Fibroblast of lung (primary cell): ENCODE measurements around the gene DOK5. TPM values are rescaled to one million over a fixed set of nuclear protein-coding genes. Genes with fewer than 3 reads are reported as not detected.
A peak's percentile ranks its signal among the peaks of the same experiment; 100 is the strongest.

Source experiments
- DNase-seq, 2 donors: peaks; one replicate each; pipeline versions ENCODE4 v3.0.0 to v3.0.0-alpha.2; 2010; ENCODE audit warnings: low read depth in 2 of 2
- H2AFZ ChIP-seq: 2 replicates; pipeline ENCODE4 v1.5.1; 2012; ENCODE audit warnings: low read length, control low read depth, inconsistent platforms
- H3K27ac ChIP-seq: 2 replicates; pipeline ENCODE4 v1.5.1; 2011; ENCODE audit warnings: low read length, control low read depth; ENCODE audit not compliant: insufficient read depth
- H3K27me3 ChIP-seq: 2 replicates; pipeline ENCODE4 v1.5.1; 2011; ENCODE audit warnings: mild to moderate bottlenecking, low read length; ENCODE audit not compliant: control insufficient read depth, insufficient read depth
- H3K36me3 ChIP-seq: 2 replicates; pipeline ENCODE4 v1.5.1; 2011; ENCODE audit warnings: low read length; ENCODE audit not compliant: control insufficient read depth, insufficient read depth
- H3K4me1 ChIP-seq: 2 replicates; pipeline ENCODE4 v1.5.1; 2011; ENCODE audit warnings: low read length; ENCODE audit not compliant: control insufficient read depth, insufficient read depth; ENCODE audit errors: extremely low read depth
- H3K4me2 ChIP-seq: 2 replicates; pipeline ENCODE4 v1.5.1; 2011; ENCODE audit warnings: low read length, control low read depth; ENCODE audit not compliant: insufficient read depth; ENCODE audit errors: extremely low read depth
- H3K4me3 ChIP-seq, 4 experiments: fragments of 200-600 bp in 1 of 4; sonication (generic) in 1 of 4; replicated peaks in 1 of 4; 2 replicates each; pipeline ENCODE4 v1.5.1; 2011 to 2016; ENCODE audit warnings: low read length in 4 of 4, low read depth in 3 of 4, mild to moderate bottlenecking in 3 of 4, control low read depth in 2 of 4, inconsistent platforms in 1 of 4, mixed read lengths in 1 of 4; ENCODE audit not compliant: insufficient read depth in 1 of 4; ENCODE audit errors: control extremely low read depth in 1 of 4
- H3K79me2 ChIP-seq: 2 replicates; pipeline ENCODE4 v1.5.1; 2012; ENCODE audit warnings: mild to moderate bottlenecking, low read length, inconsistent platforms; ENCODE audit not compliant: control insufficient read depth, insufficient read depth
- H3K9ac ChIP-seq: 2 replicates; pipeline ENCODE4 v1.5.1; 2011; ENCODE audit warnings: mild to moderate bottlenecking, low read length, control low read depth; ENCODE audit not compliant: insufficient read depth
- H3K9me3 ChIP-seq: 2 replicates; pipeline ENCODE4 v1.5.1; 2012; ENCODE audit warnings: low read depth, low read length; ENCODE audit not compliant: control insufficient read depth, insufficient read depth
- H4K20me1 ChIP-seq: 2 replicates; pipeline ENCODE4 v1.5.1; 2011; ENCODE audit warnings: low read length; ENCODE audit not compliant: control insufficient read depth, insufficient read depth; ENCODE audit errors: extremely low read depth
- CTCF ChIP-seq, 2 donors: IDR thresholded peaks in 1 of 2; conservative IDR thresholded peaks in 1 of 2; 1 replicate in 1 of 2; 2 replicates in 1 of 2; pipeline ENCODE4 v1.5.1; 2011 to 2012; ENCODE audit warnings: low read length in 2 of 2, control low read depth in 1 of 2, inconsistent platforms in 1 of 2, low read depth in 1 of 2, mild to moderate bottlenecking in 1 of 2
- EZH2 ChIP-seq: IDR thresholded peaks from 2 replicates; pipeline ENCODE4 v1.5.1; 2012; ENCODE audit warnings: low read length, control low read depth, mild to moderate bottlenecking; ENCODE audit errors: missing control alignments
- polyA plus RNA-seq, 2 donors: library from polyadenylated mRNA; depleted of rRNA in 1 of 2; stranded (reverse) in 1 of 2; unstranded in 1 of 2; fragments of >200 nt; gene quantifications; 2 replicates each; pipeline ENCODE4 v1.2.1, GENCODE V29; 2011 to 2012; ENCODE audit warnings: missing spikeins in 1 of 2
- total RNA-seq: library from RNA; depleted of rRNA; stranded (reverse); fragments of >200 nt; gene quantifications from 2 replicates; pipeline ENCODE4 v1.2.1, GENCODE V29; 2014

DOK5 gene
- total and polyA plus RNA-seq, 2 donors (not counting 1 experiment from before 2014, with no cell fraction given): 13.5 to 19.2 TPM

GRCh38 chr20:54642864-54643667 lies 167.7 kb downstream of the DOK5 start:
- Histone ChIP-seq H3K79me2 (no peaks in the 10 kb centered on the region), H3K4me3 (no peak overlapping the region), H3K9me3 (no peaks in the 10 kb centered on the region), H3K4me2 (no peak overlapping the region), H3K4me1 (peaks cover 2% of the 10 kb centered on the region), H3K27ac (no peak overlapping the region), H4K20me1 (no peaks in the 10 kb centered on the region), H2AFZ (no peak overlapping the region), H3K36me3 (no peaks in the 10 kb centered on the region), H3K27me3 (no peaks in the 10 kb centered on the region), H3K9ac (no peak overlapping the region)
- DNase-seq: peak in 1 of 2 donors; percentile 20
- TF ChIP-seq EZH2 (no peak), CTCF (conservative IDR thresholded peaks at IDR 0.05 in 1 of 2, IDR thresholded peaks at IDR 0.05 in 1 of 2; ENCODE audit: low read depth in 1 of 2, low read length in 2 of 2) (no peak)

- Histone ChIP-seq H4K20me1 (no peaks in the 10 kb centered on the region), H3K27ac (no peak overlapping the region), H3K4me1 (peaks cover 2% of the 10 kb centered on the region), H2AFZ (no peak overlapping the region), H3K79me2 (no peaks in the 10 kb centered on the region), H3K27me3 (no peaks in the 10 kb centered on the region), H3K9me3 (no peaks in the 10 kb centered on the region), H3K9ac (no peak overlapping the region), H3K4me2 (no peak overlapping the region), H3K36me3 (no peaks in the 10 kb centered on the region), H3K4me3 (no peak overlapping the region)
- peak; percentile 91 to 94 for DNase-seq
- no peak for TF ChIP-seq EZH2
- no peak for TF ChIP-seq CTCF (conservative IDR thresholded peaks at IDR 0.05 in 1 of 2, IDR thresholded peaks at IDR 0.05 in 1 of 2; ENCODE audit: low read depth in 1 of 2, low read length in 2 of 2)
Observed at GRCh38 chr20:54643761-54644160, 168.4 kb downstream of the DOK5 start.

GRCh38 chr20:54645445-54646155 lies 170.2 kb downstream of the DOK5 start:
- no peak for DNase-seq
- H3K4me3 ChIP-seq: no peak overlapping the region
- H2AFZ ChIP-seq: no peak overlapping the region
- TF ChIP-seq EZH2: no peak
- no peak for TF ChIP-seq CTCF (conservative IDR thresholded peaks at IDR 0.05 in 1 of 2, IDR thresholded peaks at IDR 0.05 in 1 of 2; ENCODE audit: low read depth in 1 of 2, low read length in 2 of 2)
- peaks cover 7% of the 10 kb centered on the region for H3K4me1 ChIP-seq
- no peaks in the 10 kb centered on the region for H3K27me3 ChIP-seq
- no peak overlapping the region for H3K27ac ChIP-seq
- H4K20me1 ChIP-seq: no peaks in the 10 kb centered on the region
- H3K9me3 ChIP-seq: no peaks in the 10 kb centered on the region
- H3K36me3 ChIP-seq: no peaks in the 10 kb centered on the region
- H3K4me2 ChIP-seq: no peak overlapping the region
- H3K9ac ChIP-seq: no peak overlapping the region
- H3K79me2 ChIP-seq: no peaks in the 10 kb centered on the region
